GM12891 (cell line): ENCODE measurements around the gene SPATA32. TPM values are rescaled to one million over a fixed set of nuclear protein-coding genes. Genes with fewer than 3 reads are reported as not detected.

Experiments
- DNase-seq: peaks from one replicate; pipeline ENCODE4 v3.0.0; 2011; ENCODE audit warnings: low spot score; ENCODE audit not compliant: insufficient read length
- FAIRE-seq: peaks from 2 replicates; lab custom pipeline; 2011; peaks lifted over from hg19 to GRCh38; lab: Jason Lieb, UNC
- PAX5 ChIP-seq: IDR thresholded peaks from 2 replicates; pipeline ENCODE4 v1.6.1; 2011; ENCODE audit warnings: low read length, moderate library complexity, mild to moderate bottlenecking; ENCODE audit not compliant: insufficient read depth, severe bottlenecking
- POLR2A ChIP-seq: IDR thresholded peaks from 2 replicates; pipeline ENCODE4 v1.6.1; 2011; ENCODE audit warnings: low read depth, low read length, control low read depth
- POLR2AphosphoS5 ChIP-seq: IDR thresholded peaks from 2 replicates; pipeline ENCODE4 v1.6.1; 2011; ENCODE audit warnings: low read depth, low read length, control low read depth
- POU2F2 ChIP-seq: IDR thresholded peaks from 2 replicates; pipeline ENCODE4 v1.6.1; 2011; ENCODE audit warnings: low read depth, mild to moderate bottlenecking, control low read depth, low read length, moderate library complexity
- SPI1 ChIP-seq: IDR thresholded peaks from 2 replicates; pipeline ENCODE4 v1.6.1; 2011; ENCODE audit warnings: low read depth, low read length, control low read depth
- TAF1 ChIP-seq: IDR thresholded peaks from 2 replicates; pipeline ENCODE4 v1.6.1; 2011; ENCODE audit warnings: low read depth, low read length, control low read depth
- polyA plus RNA-seq: library from polyadenylated mRNA; unstranded; fragments of >200 nt; gene quantifications from one replicate; pipeline ENCODE4 v1.2.1, GENCODE V29; 2012; ENCODE audit warnings: low read depth, missing spikeins, inconsistent platforms; ENCODE audit not compliant: missing spikeins

Gene SPATA32, protein sequence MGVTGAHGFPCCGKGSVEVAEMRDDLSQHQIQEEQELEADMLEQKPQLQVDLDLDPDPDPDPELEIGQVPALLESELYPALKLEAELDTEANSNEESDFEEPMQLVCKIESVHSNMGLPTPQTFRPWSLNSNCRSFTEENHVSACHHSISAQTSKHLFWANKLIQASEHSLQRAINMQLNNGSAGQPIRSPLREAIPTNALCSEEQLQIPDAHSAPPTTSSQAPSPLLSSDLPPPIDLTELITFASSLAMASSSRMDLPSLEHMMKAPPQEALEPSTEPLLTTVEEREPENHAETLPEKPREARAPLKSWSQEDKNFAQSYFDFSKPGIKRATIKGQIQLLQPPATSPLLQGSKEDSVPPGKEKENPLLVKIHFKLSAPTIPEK
- 0.35 TPM for polyA plus RNA-seq

DNA sequence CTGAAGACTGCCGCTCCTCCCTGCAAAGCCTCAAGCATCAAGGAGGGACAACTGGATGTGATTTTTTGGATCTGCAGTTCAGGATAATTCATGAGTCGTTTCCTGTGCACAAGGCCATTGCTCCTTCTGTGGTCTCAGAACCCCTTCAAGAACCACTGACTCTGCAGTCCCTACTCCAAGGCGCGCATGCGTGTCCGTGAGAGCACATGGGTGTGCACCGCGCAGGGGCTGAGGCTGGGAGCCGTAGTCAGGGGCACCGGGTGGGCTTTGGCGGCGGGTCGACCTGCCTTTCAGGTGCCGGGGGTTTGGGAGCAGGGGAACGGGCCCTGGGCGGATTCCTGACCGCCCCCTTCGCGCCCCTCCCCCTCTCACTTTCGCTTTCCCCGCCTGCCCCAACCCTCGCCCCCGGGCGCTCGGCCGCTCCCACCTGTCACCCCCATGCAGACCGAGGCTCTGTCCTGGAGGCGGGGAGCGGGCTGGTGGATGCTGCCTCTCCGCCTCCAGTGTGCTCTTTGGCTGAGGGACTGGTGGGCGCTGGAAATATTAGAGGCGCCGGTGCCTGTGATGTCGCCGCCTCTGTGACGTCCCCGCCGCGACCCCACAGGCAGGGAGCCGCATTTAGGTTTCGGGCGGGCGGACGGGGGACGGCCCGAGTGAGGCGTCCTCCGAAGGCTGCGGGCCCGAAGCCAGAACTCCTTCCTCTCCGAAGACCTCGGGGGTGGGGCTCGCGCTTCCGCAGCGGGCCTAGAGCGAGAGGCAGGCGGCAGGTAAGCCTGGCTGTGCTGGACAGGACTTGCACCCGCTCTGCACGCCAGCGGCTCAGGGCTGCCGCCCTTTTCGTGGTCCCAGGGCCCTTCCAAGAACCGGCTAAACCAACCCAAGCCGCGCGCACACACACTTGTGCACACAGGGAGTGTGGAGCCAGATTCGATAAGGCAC, at the start of gene SPATA32:
TSS of gene SPATA32 (minus strand) at position 518 of the 939 bp plus-strand sequence. CDS start at position 440, 78 bp downstream.
- peak; percentile 96 for FAIRE-seq
- TF ChIP-seq TAF1 (no peak), PAX5 (no peak), POLR2AphosphoS5 (peak; percentile 73; the same call in 1 of the 2 replicates), SPI1 (0 out of 2 replicates have a peak, but pooled peaks have one; percentile 25), POU2F2 (0 out of 2 replicates have a peak, but pooled peaks have one; percentile 38), POLR2A (peak; percentile 80; the same call in 1 of the 2 replicates)
- DNase-seq, result peak; percentile 89

DNA sequence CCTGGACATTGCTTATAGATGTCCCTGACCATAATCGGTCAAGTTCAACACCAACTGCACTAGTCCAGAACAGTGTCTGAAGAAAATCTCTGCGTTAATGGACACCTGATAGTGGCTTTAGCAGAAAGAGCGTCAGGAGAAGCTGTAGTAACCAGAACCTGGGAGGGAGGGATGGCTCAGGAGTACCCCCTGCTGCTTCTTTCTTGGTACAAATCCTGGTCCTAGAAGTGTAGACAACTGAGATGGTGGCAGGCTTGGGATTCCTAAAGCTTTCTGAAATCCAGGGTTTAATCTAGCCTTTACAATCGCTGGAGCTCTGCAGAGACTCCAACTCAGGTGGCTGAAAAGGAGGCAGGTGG, 49.5 kb upstream of the SPATA32 start:
- DNase-seq, result no peak
- no peak for FAIRE-seq
- TF ChIP-seq PAX5 (no peak), TAF1 (no peak), SPI1 (no peak), POLR2AphosphoS5 (no peak; the same call in 1 of the 2 replicates), POU2F2 (no peak), POLR2A (no peak)

DNA sequence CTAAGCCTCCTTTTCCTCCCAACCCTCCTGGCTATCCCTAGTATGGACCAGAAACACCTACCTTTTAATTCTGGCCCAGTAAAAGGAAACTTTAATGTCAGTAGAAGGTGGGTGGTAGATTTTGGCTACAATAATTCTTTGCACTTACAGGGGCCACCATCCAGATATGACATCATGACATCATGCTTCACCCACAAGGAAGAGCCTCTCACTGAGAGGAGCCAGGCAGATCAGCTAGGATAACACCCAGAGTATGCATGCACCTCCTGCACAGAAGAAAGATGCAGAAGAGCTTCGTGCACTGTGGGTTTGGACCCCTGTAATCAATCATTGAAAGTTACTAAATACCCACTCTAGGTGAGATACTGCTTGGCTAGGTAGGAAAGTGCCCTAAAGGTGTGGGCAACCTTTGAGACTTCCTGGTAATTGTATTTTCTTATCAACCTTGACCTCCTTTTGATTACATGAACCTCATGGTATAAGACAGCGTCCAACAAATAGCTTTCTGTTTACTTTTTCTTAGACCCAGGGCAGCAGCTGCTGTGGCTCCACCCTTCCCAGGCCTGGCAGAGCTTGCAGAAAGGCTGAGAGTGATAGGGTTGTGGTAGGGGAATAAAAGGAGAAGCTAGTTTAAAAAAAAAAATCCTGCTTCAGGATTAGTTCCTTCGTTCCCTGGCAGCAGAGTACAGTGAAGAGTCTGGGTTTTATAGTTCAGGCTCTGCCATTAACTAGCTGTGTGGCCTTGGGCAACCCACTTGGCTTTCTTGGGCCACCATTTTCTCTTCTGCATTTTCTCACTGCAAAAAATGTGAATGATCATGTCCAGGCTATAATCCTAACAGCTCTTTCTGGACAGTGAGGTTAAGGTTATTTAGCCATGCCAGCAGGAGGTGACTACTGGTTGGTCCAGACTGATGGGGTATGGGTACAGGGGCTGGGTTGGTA, 48.8 kb upstream of the SPATA32 start:
- FAIRE-seq, result no peak
- no peak for DNase-seq
- TF ChIP-seq POU2F2, result no peak
- TF ChIP-seq PAX5, result no peak
- TF ChIP-seq POLR2AphosphoS5, result no peak
- no peak for TF ChIP-seq TAF1
- TF ChIP-seq SPI1, result no peak
- TF ChIP-seq POLR2A, result no peak

DNA sequence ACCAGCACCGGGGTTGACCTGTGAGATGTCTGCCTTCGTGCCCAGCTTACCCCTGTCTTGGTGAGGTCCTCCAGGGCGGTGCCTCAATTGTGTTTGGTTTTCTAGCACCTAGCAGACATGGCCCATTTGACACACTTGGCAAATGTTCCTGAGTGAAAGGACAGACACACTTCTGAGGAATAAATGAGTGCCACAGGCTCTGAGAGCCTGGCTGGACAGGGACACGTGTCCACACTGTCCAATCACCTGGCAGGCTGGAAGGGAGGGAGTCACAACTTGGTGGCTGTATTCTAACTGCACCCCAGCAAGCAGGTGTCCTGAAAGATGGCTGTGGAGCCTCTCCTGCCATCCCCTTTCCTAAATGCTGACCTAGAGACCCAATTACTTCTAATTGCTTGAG, 47.5 kb upstream of the SPATA32 start:
- no peak for FAIRE-seq
- DNase-seq, result no peak
- TF ChIP-seq TAF1 (no peak), POLR2AphosphoS5 (peak; percentile 19; the same call in 1 of the 2 replicates)

DNA sequence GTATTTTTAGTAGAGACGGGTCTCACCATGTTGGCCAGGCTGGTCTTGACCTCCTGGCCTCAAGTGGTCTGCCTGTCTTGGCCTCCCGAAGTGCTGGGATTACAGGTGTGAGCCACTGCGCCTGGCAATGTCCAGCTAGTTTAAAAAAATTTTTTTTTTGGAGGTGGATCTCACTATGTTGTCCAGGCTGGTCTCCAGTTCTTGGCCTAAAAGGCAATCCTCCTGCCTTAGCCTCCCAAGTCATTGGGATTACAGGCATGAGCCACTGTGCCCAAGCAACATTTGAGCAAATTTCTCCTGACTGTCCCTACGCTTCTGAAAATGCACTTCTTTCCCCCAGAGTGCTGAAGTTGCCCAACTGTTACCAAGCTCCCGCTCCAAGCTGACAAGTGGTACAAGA, 46.9 kb upstream of the SPATA32 start:
- no peak for TF ChIP-seq TAF1
- TF ChIP-seq POU2F2, result no peak
- TF ChIP-seq PAX5, result no peak
- no peak for TF ChIP-seq SPI1
- TF ChIP-seq POLR2AphosphoS5, result no peak
- no peak for DNase-seq
- FAIRE-seq, result no peak

DNA sequence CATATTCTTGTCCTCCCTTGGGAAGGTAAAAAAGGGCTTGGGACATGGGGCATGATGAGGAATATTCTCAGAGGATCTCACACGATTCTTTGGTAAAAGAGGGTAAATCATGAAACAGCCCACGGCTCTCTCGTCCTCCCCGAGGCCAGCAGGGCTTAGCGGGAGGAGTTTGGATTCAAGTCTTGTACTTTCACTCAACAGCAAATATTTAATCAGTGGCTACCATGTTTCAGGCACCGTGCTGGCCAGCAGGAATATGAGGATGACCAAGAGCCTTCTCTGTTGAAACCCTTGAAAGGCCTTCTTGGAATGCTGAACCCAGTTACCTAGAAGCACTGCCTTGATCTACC, 46.1 kb upstream of the SPATA32 start:
- FAIRE-seq, result no peak
- DNase-seq, result no peak
- no peak for TF ChIP-seq SPI1
- TF ChIP-seq POLR2A, result no peak
- no peak for TF ChIP-seq POLR2AphosphoS5
- no peak for TF ChIP-seq TAF1
- TF ChIP-seq POU2F2, result no peak
- TF ChIP-seq PAX5, result no peak

DNA sequence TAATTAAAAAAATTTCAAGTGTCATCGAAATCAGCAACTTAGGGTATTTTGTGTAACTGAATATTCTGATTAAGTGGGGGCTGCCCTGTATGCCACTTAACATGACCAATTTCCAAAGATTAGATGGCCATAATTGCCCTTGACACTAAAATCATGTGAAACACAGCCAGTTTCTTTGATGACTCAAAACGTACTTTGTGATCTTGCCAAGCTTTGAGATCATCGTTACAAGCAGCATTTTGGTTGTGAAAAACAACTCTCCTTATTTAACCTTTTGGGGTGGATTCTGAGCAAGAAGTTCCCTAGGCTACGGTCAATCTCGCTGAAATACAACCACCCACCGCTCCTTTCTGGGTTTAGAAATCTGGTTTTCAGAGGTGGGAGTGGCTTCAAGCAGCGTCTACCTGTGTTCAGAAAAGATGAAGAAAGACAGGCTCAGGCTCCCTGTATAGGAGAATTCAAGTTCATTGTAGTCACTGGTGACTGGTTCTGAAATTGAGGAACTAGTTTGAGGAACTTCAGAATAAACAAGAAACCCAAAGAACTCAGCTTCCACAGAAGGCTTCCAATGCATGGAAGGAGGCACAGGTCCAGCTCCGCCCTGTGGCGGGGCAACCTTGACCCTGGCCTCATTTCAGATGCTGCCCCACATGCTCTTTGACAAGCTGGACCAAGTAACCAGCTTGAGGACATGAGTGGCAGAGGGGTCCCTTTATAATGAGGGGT, 45.6 kb upstream of the SPATA32 start:
- no peak for DNase-seq
- peak; percentile 23 for FAIRE-seq
- TF ChIP-seq POLR2AphosphoS5 (peak; percentile 46; the same call in 1 of the 2 replicates), SPI1 (peak; percentile 33; the same call in 1 of the 2 replicates), POU2F2 (0 out of 2 replicates have a peak, but pooled peaks have one; percentile 19), TAF1 (no peak)

DNA sequence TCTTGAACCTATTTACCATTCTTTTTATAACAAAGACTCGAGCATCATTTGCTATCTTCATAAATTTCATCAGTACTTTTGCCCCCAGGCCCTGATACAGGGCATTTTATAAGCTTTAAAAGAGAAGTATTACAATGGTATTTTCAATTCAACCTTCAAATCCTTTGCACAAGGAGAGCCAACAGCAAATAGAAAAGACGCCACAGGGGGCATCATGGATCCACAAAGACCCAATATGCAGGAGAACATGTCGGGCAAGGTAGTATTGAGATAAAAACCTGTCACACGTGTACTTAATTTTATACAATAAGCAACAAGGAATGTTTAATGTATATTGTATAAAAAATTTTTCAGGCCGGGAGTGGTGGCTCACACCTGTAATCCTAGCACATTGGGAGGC, 44.7 kb upstream of the SPATA32 start:
- no peak for FAIRE-seq
- TF ChIP-seq SPI1, result no peak
- TF ChIP-seq POLR2AphosphoS5, result no peak
- TF ChIP-seq POU2F2, result no peak
- TF ChIP-seq TAF1, result no peak
- no peak for TF ChIP-seq PAX5
- TF ChIP-seq POLR2A, result no peak
- no peak for DNase-seq

DNA sequence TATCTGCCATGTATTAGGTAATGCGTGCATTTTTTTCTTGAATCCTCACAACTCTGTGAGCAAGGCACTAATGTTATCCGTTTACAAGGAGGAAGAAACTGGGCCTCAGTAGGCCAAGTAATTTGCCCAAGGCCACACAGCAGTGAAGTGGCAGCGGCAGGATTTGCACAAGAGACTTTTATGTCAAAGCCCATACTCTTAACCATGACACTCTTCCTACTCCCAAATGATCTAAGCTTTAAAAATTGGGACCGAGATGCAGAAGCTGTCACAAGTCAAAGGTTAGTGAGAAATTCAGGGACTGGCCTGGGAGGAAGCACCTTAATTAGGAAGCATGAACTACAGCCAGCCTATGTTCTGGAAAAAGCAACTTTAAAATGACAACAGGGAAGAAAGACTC, 44.2 kb upstream of the SPATA32 start:
- FAIRE-seq (no peak), DNase-seq (no peak)
- TF ChIP-seq POLR2A (no peak), POU2F2 (no peak)
